Measurements from ENCODE around the gene SLIT3.

GRCh38 chr5:168620807-168621206 is 680.1 kb downstream of the SLIT3 start:
- TF ChIP-seq CTCF (IDR thresholded peaks at IDR 0.05) (no peak), POLR2A (IDR thresholded peaks at IDR 0.05) (no peak)

All from right lobe of liver (tissue), 4 donors.